ENCODE measurements around the gene QSOX2. TPM values are rescaled to one million over a fixed set of nuclear protein-coding genes. Genes with fewer than 3 reads are reported as not detected.
A peak's percentile ranks its signal among the peaks of the same experiment; 100 is the strongest.

QSOX2 gene
- total RNA-seq, 4 donors from 2014 or later = 10.2 to 15.8 (median 12.1) TPM

GRCh38 chr9:136284951-136285350, 39.3 kb upstream of the QSOX2 start:
- H3K4me1 ChIP-seq = peaks cover 5% of the 10 kb centered on the region
- no peaks in the 10 kb centered on the region for H3K36me3 ChIP-seq
- no peak for DNase-seq (ENCODE audit: low spot score in 2 of 2)
- H3K27ac ChIP-seq = no peak overlapping the region
- H3K27me3 ChIP-seq = peaks cover 58% of the 10 kb centered on the region
- TF ChIP-seq CTCF (IDR thresholded peaks at IDR 0.05) = no peak
- TF ChIP-seq POLR2AphosphoS5 (IDR thresholded peaks at IDR 0.05) = no peak
- TF ChIP-seq EP300 (IDR thresholded peaks at IDR 0.05) = no peak
- TF ChIP-seq POLR2A (IDR thresholded peaks at IDR 0.05) = no peak
- H3K9me3 ChIP-seq = no peaks in the 10 kb centered on the region
- WGBS = 85% methylated on average over 16 of the region's 19 CpGs
- no peak overlapping the region for H3K4me3 ChIP-seq

GRCh38 chr9:136284311-136284710, 38.7 kb upstream of the QSOX2 start:
- 75% methylated on average over 17 of the region's 22 CpGs for WGBS
- Histone ChIP-seq H3K4me3 (no peak overlapping the region), H3K9me3 (no peaks in the 10 kb centered on the region), H3K27ac (no peak overlapping the region), H3K27me3 (peaks cover 61% of the 10 kb centered on the region), H3K36me3 (no peaks in the 10 kb centered on the region), H3K4me1 (peaks cover 5% of the 10 kb centered on the region)
- no peak for DNase-seq (ENCODE audit: low spot score in 2 of 2)
- TF ChIP-seq EP300 (IDR thresholded peaks at IDR 0.05) (no peak), POLR2AphosphoS5 (IDR thresholded peaks at IDR 0.05) (no peak), CTCF (IDR thresholded peaks at IDR 0.05) (no peak), POLR2A (IDR thresholded peaks at IDR 0.05) (no peak)

- H3K27me3 ChIP-seq = peaks cover 59% of the 10 kb centered on the region
- peaks cover 5% of the 10 kb centered on the region for H3K4me1 ChIP-seq
- peak overlapping the region; percentile 26 for H3K4me3 ChIP-seq
- DNase-seq (ENCODE audit: low spot score in 2 of 2) = no peak
- WGBS = 20% methylated on average over 16 of the region's 32 CpGs
- no peaks in the 10 kb centered on the region for H3K36me3 ChIP-seq
- H3K27ac ChIP-seq = no peak overlapping the region
- TF ChIP-seq POLR2AphosphoS5 (IDR thresholded peaks at IDR 0.05) (no peak), POLR2A (IDR thresholded peaks at IDR 0.05) (no peak), CTCF (IDR thresholded peaks at IDR 0.05) (peak; percentile 58 to 81), EP300 (IDR thresholded peaks at IDR 0.05) (no peak)
- H3K9me3 ChIP-seq = no peaks in the 10 kb centered on the region
These were observed 38.0 kb upstream of the QSOX2 start for GRCh38 chr9:136283291-136284235.

- no peak for DNase-seq (ENCODE audit: low spot score in 2 of 2)
- H3K27me3 ChIP-seq = peaks cover 55% of the 10 kb centered on the region
These were observed 36.8 kb upstream of the QSOX2 start for GRCh38 chr9:136282272-136282861.

More at GRCh38 chr9:136282272-136282861, 36.8 kb upstream of the QSOX2 start:
- Histone ChIP-seq H3K36me3 (no peaks in the 10 kb centered on the region), H3K4me1 (peaks cover 5% of the 10 kb centered on the region), H3K9me3 (no peaks in the 10 kb centered on the region), H3K4me3 (no peak overlapping the region), H3K27ac (no peak overlapping the region)
- TF ChIP-seq CTCF (IDR thresholded peaks at IDR 0.05) (no peak), POLR2AphosphoS5 (IDR thresholded peaks at IDR 0.05) (no peak), POLR2A (IDR thresholded peaks at IDR 0.05) (no peak), EP300 (IDR thresholded peaks at IDR 0.05) (no peak)
- WGBS = no CpG with 5 or more reads among the region's 14 CpGs

Data from suprapubic skin (tissue), 4 donors.